BLaER1 treated with 17β-estradiol and CSF1 and Interleukin-3, amounts not matched to agents 10 nM and 100 nM (cell line): ENCODE measurements around the gene FAM50A.

Experiments
- H3K27ac ChIP-seq, 11 experiments: shearing (Covaris generic); formaldehyde crosslinking; 2 replicates each; pipeline ENCODE4 v1.8.1; 2022
- H3K27me3 ChIP-seq, 11 experiments: shearing (Covaris generic); formaldehyde crosslinking; 2 replicates each; pipeline ENCODE4 v1.8.1; 2022
- H3K36me3 ChIP-seq, 11 experiments: shearing (Covaris generic); formaldehyde crosslinking; 2 replicates each; pipeline ENCODE4 v1.8.1; 2022
- H3K4me1 ChIP-seq, 10 experiments: shearing (Covaris generic); formaldehyde crosslinking; 2 replicates each; pipeline ENCODE4 v1.8.1; 2022
- H3K4me2 ChIP-seq, 11 experiments: shearing (Covaris generic); formaldehyde crosslinking; 2 replicates each; pipeline ENCODE4 v1.8.1; 2022
- H3K4me3 ChIP-seq, 10 experiments: shearing (Covaris generic); formaldehyde crosslinking; 2 replicates each; pipeline ENCODE4 v1.8.1; 2022
- H3K9ac ChIP-seq, 11 experiments: shearing (Covaris generic); formaldehyde crosslinking; 2 replicates each; pipeline ENCODE4 v1.8.1; 2022
- H3K9me3 ChIP-seq, 11 experiments: shearing (Covaris generic); formaldehyde crosslinking; replicated peaks in 1 of 11; 2 replicates each; pipeline ENCODE4 v1.8.1; 2022
- H4K20me1 ChIP-seq, 11 experiments: shearing (Covaris generic); formaldehyde crosslinking; 2 replicates each; pipeline ENCODE4 v1.8.1; 2022
- Cebpa-rat ChIP-seq, 11 experiments: shearing (Covaris generic); IDR thresholded peaks; 2 replicates each; pipeline ENCODE4 v1.8.1; 2022

The FAM50A gene

GRCh38 chrX:154430916-154431315 is 13.0 kb upstream of the FAM50A start:
- H3K4me3 ChIP-seq: peak overlapping the region in 8 of 10 experiments; percentile 14 to 86 (median 77); a peak in 12 of 20 replicates
- no peak; a peak in 1 of 22 replicates for TF ChIP-seq Cebpa-rat (IDR thresholded peaks at IDR 0.05)
- H3K4me2 ChIP-seq: peak overlapping the region; percentile 41 to 88 (median 73)
- H4K20me1 ChIP-seq: peaks cover 0 to 54% (median 23%) of the 10 kb centered on the region in 11 experiments; a peak in 14 of 22 replicates
- peak overlapping the region; percentile 23 to 85 (median 58); a peak in 16 of 22 replicates for H3K9ac ChIP-seq
- H3K36me3 ChIP-seq: peaks cover 9 to 44% (median 42%) of the 10 kb centered on the region in 11 experiments; a peak in 21 of 22 replicates
- H3K9me3 ChIP-seq: peaks cover 0 to 26% (median 19%) of the 10 kb centered on the region in 11 experiments; a peak in 16 of 22 replicates
- H3K27me3 ChIP-seq: peaks cover 3 to 60% (median 28%) of the 10 kb centered on the region in 11 experiments; a peak in 16 of 22 replicates
- H3K4me1 ChIP-seq: peaks cover 20 to 57% (median 45%) of the 10 kb centered on the region in 10 experiments
- peak overlapping the region; percentile 34 to 84 (median 50); a peak in 19 of 22 replicates for H3K27ac ChIP-seq

- H3K36me3 ChIP-seq: peaks cover 9 to 48% (median 42%) of the 10 kb centered on the region in 11 experiments; a peak in 21 of 22 replicates
- H4K20me1 ChIP-seq: peaks cover 0 to 55% (median 23%) of the 10 kb centered on the region in 11 experiments; a peak in 14 of 22 replicates
- peaks cover 20 to 58% (median 49%) of the 10 kb centered on the region in 10 experiments for H3K4me1 ChIP-seq
- no peak for TF ChIP-seq Cebpa-rat (IDR thresholded peaks at IDR 0.05)
- H3K4me3 ChIP-seq: peak overlapping the region in 7 of 10 experiments; percentile 14 to 86 (median 78); a peak in 11 of 20 replicates
- H3K27me3 ChIP-seq: peaks cover 3 to 60% (median 28%) of the 10 kb centered on the region in 11 experiments; a peak in 16 of 22 replicates
- peak overlapping the region; percentile 23 to 85 (median 58); a peak in 15 of 22 replicates for H3K9ac ChIP-seq
- peaks cover 0 to 31% (median 19%) of the 10 kb centered on the region in 11 experiments; a peak in 16 of 22 replicates for H3K9me3 ChIP-seq
- H3K4me2 ChIP-seq: peak overlapping the region; percentile 41 to 88 (median 73)
- H3K27ac ChIP-seq: peak overlapping the region; percentile 34 to 84 (median 50); a peak in 19 of 22 replicates
These were observed 12.6 kb upstream of the FAM50A start for GRCh38 chrX:154431341-154431740.

- Histone ChIP-seq H3K36me3 (peaks cover 9 to 48% (median 42%) of the 10 kb centered on the region in 11 experiments; a peak in 21 of 22 replicates), H3K27ac (peak overlapping the region in 8 of 11 experiments; percentile 39 to 84 (median 64); a peak in 12 of 22 replicates), H4K20me1 (peaks cover 0 to 55% (median 23%) of the 10 kb centered on the region in 11 experiments; a peak in 14 of 22 replicates), H3K4me1 (peaks cover 20 to 53% (median 46%) of the 10 kb centered on the region in 10 experiments), H3K9me3 (peaks cover 0 to 31% (median 21%) of the 10 kb centered on the region in 11 experiments; a peak in 16 of 22 replicates), H3K9ac (peak overlapping the region in 6 of 11 experiments; percentile 14 to 81 (median 50); a peak in 8 of 22 replicates), H3K27me3 (peaks cover 3 to 55% (median 28%) of the 10 kb centered on the region in 11 experiments; a peak in 16 of 22 replicates), H3K4me2 (peak overlapping the region in 6 of 11 experiments; percentile 64 to 88 (median 78); a peak in 11 of 22 replicates), H3K4me3 (peak overlapping the region in 2 of 10 experiments; percentile 17 to 76; a peak in 3 of 20 replicates)
- no peak for TF ChIP-seq Cebpa-rat (IDR thresholded peaks at IDR 0.05)
These were observed 11.7 kb upstream of the FAM50A start for GRCh38 chrX:154432210-154432609.

DNA sequence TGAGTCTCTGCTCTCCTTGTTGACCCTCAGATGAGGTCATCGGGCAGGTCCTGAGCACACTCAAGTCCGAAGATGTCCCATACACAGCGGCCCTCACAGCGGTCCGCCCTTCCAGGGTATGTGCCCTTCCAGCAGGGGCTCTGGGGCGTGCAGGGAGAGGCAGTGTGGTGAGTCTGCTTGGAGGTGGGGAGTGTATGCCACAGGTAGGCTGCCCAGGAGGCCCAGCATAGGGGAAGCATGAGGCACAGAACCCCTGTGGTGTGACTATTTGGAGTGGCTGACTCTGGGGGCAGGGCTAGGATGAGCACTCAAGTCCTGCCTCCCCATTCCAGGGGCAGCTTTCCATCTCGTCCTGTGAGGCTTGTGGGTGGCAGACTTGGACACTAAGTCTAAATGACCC is 10.3 kb upstream of the FAM50A start:
- TF ChIP-seq Cebpa-rat (IDR thresholded peaks at IDR 0.05): no peak
- no peak overlapping the region for H3K4me3 ChIP-seq
- peaks cover 3 to 55% (median 31%) of the 10 kb centered on the region in 11 experiments; a peak in 16 of 22 replicates for H3K27me3 ChIP-seq
- H3K4me2 ChIP-seq: 0 out of 22 replicates have a peak overlapping the region, but pooled peaks of 1 of the 11 experiments have one; percentile 7
- peaks cover 5 to 62% (median 33%) of the 10 kb centered on the region in 11 experiments; a peak in 19 of 22 replicates for H4K20me1 ChIP-seq
- H3K9ac ChIP-seq: peak overlapping the region in 1 of 11 experiments; percentile 14; a peak in 1 of 22 replicates
- H3K9me3 ChIP-seq: peaks cover 0 to 29% (median 14%) of the 10 kb centered on the region in 11 experiments; a peak in 16 of 22 replicates
- peaks cover 9 to 48% (median 42%) of the 10 kb centered on the region in 11 experiments; a peak in 21 of 22 replicates for H3K36me3 ChIP-seq
- peaks cover 27 to 54% (median 44%) of the 10 kb centered on the region in 10 experiments for H3K4me1 ChIP-seq
- no peak overlapping the region for H3K27ac ChIP-seq

GRCh38 chrX:154434394-154435168 is 9.4 kb upstream of the FAM50A start:
- Histone ChIP-seq H3K27me3 (peaks cover 3 to 55% (median 31%) of the 10 kb centered on the region in 11 experiments; a peak in 16 of 22 replicates), H3K4me2 (peak overlapping the region in 1 of 11 experiments; percentile 7; a peak in 1 of 22 replicates), H3K9me3 (peaks cover 0 to 25% (median 12%) of the 10 kb centered on the region in 11 experiments; a peak in 12 of 22 replicates), H3K9ac (no peak overlapping the region), H3K36me3 (peaks cover 13 to 56% (median 46%) of the 10 kb centered on the region in 11 experiments; a peak in 21 of 22 replicates), H4K20me1 (peaks cover 5 to 71% (median 41%) of the 10 kb centered on the region in 11 experiments; a peak in 19 of 22 replicates), H3K27ac (no peak overlapping the region), H3K4me1 (peaks cover 27 to 61% (median 46%) of the 10 kb centered on the region in 10 experiments), H3K4me3 (no peak overlapping the region)
- TF ChIP-seq Cebpa-rat (IDR thresholded peaks at IDR 0.05): no peak

GRCh38 chrX:154435171-154435733 is 8.7 kb upstream of the FAM50A start:
- peaks cover 3 to 55% (median 31%) of the 10 kb centered on the region in 11 experiments; a peak in 16 of 22 replicates for H3K27me3 ChIP-seq
- H4K20me1 ChIP-seq: peaks cover 5 to 77% (median 46%) of the 10 kb centered on the region in 11 experiments; a peak in 19 of 22 replicates
- peaks cover 15 to 63% (median 47%) of the 10 kb centered on the region in 11 experiments; a peak in 21 of 22 replicates for H3K36me3 ChIP-seq

GRCh38 chrX:154436374-154436982 is 7.5 kb upstream of the FAM50A start:
- Histone ChIP-seq H3K9ac (peak overlapping the region; percentile 79 to 89 (median 84)), H3K4me3 (peak overlapping the region; percentile 66 to 83 (median 77)), H3K9me3 (peaks cover 0 to 29% (median 12%) of the 10 kb centered on the region in 11 experiments; a peak in 12 of 22 replicates), H4K20me1 (peaks cover 5 to 81% (median 52%) of the 10 kb centered on the region in 11 experiments; a peak in 20 of 22 replicates), H3K27me3 (peaks cover 3 to 50% (median 31%) of the 10 kb centered on the region in 11 experiments; a peak in 16 of 22 replicates), H3K4me1 (peaks cover 13 to 47% (median 27%) of the 10 kb centered on the region in 10 experiments; a peak in 19 of 20 replicates), H3K36me3 (peaks cover 22 to 73% (median 54%) of the 10 kb centered on the region in 11 experiments; a peak in 21 of 22 replicates), H3K27ac (peak overlapping the region; percentile 73 to 90 (median 86); a peak in 21 of 22 replicates), H3K4me2 (peak overlapping the region; percentile 51 to 83 (median 70))
- TF ChIP-seq Cebpa-rat (IDR thresholded peaks at IDR 0.05): no peak

More at GRCh38 chrX:154435171-154435733, 8.7 kb upstream of the FAM50A start:
- TF ChIP-seq Cebpa-rat (IDR thresholded peaks at IDR 0.05): no peak
- no peak overlapping the region for H3K27ac ChIP-seq
- H3K4me3 ChIP-seq: no peak overlapping the region
- no peak overlapping the region for H3K9ac ChIP-seq
- no peak overlapping the region for H3K4me2 ChIP-seq
- H3K9me3 ChIP-seq: peaks cover 0 to 25% (median 12%) of the 10 kb centered on the region in 11 experiments; a peak in 12 of 22 replicates
- H3K4me1 ChIP-seq: peaks cover 23 to 54% (median 39%) of the 10 kb centered on the region in 10 experiments
